GM12878 (cell line): Measurements from ENCODE around the gene RINL. TPM values are rescaled to one million over a fixed set of nuclear protein-coding genes. Genes with fewer than 3 reads are reported as not detected.

ENCODE experiments used
- DPF2 ChIP-seq: fragments of 450-650 bp; IDR thresholded peaks from 2 replicates; pipeline ENCODE4 v1.6.1; 2017; ENCODE audit warnings: mild to moderate bottlenecking
- IKZF1 ChIP-seq: fragments of 450-650 bp; conservative IDR thresholded peaks from 2 replicates; pipeline ENCODE4 v1.6.1; 2017; ENCODE audit warnings: antibody characterized with exemption, mild to moderate bottlenecking
- JUND ChIP-seq: IDR thresholded peaks from 2 replicates; pipeline ENCODE4 v1.6.1; 2012; ENCODE audit warnings: low read depth, mild to moderate bottlenecking, low read length, improper control_type of control experiment, moderate library complexity
- KLF5 ChIP-seq: fragments of 450-650 bp; IDR thresholded peaks from 2 replicates; pipeline ENCODE4 v1.6.1; 2014; ENCODE audit warnings: mild to moderate bottlenecking; ENCODE audit not compliant: partially characterized antibody
- MEF2B ChIP-seq: fragments of 450-650 bp; IDR thresholded peaks from 2 replicates; pipeline ENCODE4 v1.6.1; 2018; ENCODE audit warnings: mild to moderate bottlenecking, moderate library complexity; ENCODE audit not compliant: partially characterized antibody, poor library complexity, severe bottlenecking
- NR2F1 ChIP-seq: fragments of 450-650 bp; conservative IDR thresholded peaks from 2 replicates; pipeline ENCODE4 v1.6.1; 2017; ENCODE audit warnings: mild to moderate bottlenecking
- POLR2AphosphoS2 ChIP-seq: IDR thresholded peaks from 2 replicates; pipeline ENCODE4 v1.6.1; 2011; ENCODE audit warnings: low read depth, mild to moderate bottlenecking, low read length, improper control_type of control experiment, moderate library complexity
- SPI1 ChIP-seq: IDR thresholded peaks from 2 replicates; pipeline ENCODE4 v1.6.1; 2011; ENCODE audit warnings: low read depth, mild to moderate bottlenecking, low read length, moderate library complexity, borderline replicate concordance; ENCODE audit not compliant: insufficient read depth
- ZNF207 ChIP-seq: fragments of 450-650 bp; IDR thresholded peaks from 2 replicates; pipeline ENCODE4 v1.6.1; 2014; ENCODE audit warnings: antibody characterized with exemption, mild to moderate bottlenecking, borderline replicate concordance
- polyA plus RNA-seq, 11 experiments: library from polyadenylated mRNA; depleted of rRNA in 4 of 11; unstranded in 6 of 11; stranded (reverse) in 5 of 11; fragments of >200 nt; fragmentation: Nextera tagmentation in 4 of 11; fragmentation: Illumina TruSeq in 1 of 11; extraction: Ambion mirVana in 4 of 11; extraction: Trizol in 1 of 11; gene quantifications; 1 replicate in 1 of 11; 2 replicates in 10 of 11; pipeline versions ENCODE4 v1.2.1 to v1.2.3, GENCODE V29; 2011 to 2016; ENCODE audit warnings: inconsistent platforms in 2 of 11, missing spikeins in 2 of 11, low read depth in 1 of 11
- total RNA-seq, 4 experiments: library from RNA; depleted of rRNA in 3 of 4; stranded (reverse); fragments of >200 nt in 3 of 4; fragmentation: Illumina TruSeq in 1 of 4; extraction: Trizol in 1 of 4; gene quantifications; 2 replicates each; pipeline versions ENCODE4 v1.2.1 to v1.2.3, GENCODE V29; 2013 to 2021
- TF ChIP-seq, protein P1 (sequence below): fragments of 450-650 bp; conservative IDR thresholded peaks from 2 replicates; pipeline ENCODE4 v1.6.1; 2017; ENCODE audit warnings: mild to moderate bottlenecking, moderate library complexity
- TF ChIP-seq, protein P2 (sequence below): IDR thresholded peaks from 2 replicates; pipeline ENCODE4 v1.6.1; 2012; ENCODE audit warnings: mild to moderate bottlenecking, low read depth, low read length

Gene RINL
- total and polyA plus RNA-seq, 10 of the 15 experiments (the other 5 are each of a cell fraction or from before 2014, with no cell fraction given): 14.5 to 64.2 (median 47.6) TPM

DNA sequence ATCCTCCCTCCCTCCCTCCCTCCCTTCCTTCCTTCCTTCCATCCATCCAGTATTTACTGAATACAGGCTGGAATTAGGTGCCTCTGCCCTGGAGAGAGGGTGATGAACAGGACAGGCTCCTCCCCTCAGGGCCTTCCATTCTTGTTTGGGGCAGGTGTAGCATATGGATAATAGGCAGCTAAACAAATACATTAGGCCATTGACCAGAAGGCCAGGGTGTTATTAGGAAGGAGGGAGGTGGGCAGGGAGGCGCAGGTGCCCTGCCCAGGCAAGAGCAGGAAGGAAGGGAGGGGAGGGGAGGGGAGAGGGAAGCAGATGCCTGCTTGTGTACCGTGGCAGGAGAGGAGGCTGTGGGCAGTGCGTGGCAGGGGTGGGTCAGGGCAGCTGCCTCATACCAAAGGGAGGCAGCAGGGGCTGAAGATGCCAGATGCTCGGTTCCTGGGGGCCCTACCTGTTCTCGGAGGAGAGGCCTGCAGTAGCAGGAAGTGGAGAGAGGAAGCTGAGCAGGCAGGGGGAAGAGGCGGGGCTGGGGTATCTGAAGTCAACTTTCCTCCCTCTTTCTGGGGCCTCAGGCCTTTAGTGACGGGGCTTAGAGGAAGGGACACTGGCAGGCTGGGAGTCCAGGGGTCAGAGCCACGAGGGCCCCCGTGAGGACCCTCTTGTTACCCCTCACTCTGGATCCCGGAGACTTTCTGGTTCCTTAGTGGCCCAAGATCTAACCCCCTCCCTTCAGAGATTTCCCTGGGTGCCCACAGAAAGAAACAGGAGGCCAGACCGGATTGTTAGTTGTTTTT is at the start of gene RINL (continued):
- TF ChIP-seq, protein P1, sequence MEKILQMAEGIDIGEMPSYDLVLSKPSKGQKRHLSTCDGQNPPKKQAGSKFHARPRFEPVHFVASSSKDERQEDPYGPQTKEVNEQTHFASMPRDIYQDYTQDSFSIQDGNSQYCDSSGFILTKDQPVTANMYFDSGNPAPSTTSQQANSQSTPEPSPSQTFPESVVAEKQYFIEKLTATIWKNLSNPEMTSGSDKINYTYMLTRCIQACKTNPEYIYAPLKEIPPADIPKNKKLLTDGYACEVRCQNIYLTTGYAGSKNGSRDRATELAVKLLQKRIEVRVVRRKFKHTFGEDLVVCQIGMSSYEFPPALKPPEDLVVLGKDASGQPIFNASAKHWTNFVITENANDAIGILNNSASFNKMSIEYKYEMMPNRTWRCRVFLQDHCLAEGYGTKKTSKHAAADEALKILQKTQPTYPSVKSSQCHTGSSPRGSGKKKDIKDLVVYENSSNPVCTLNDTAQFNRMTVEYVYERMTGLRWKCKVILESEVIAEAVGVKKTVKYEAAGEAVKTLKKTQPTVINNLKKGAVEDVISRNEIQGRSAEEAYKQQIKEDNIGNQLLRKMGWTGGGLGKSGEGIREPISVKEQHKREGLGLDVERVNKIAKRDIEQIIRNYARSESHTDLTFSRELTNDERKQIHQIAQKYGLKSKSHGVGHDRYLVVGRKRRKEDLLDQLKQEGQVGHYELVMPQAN: peak; percentile 41; the same call in 1 of the 2 replicates
- TF ChIP-seq NR2F1 (0 out of 2 replicates have a peak, but pooled peaks have one; percentile 27), DPF2 (peak; percentile 25; the same call in 1 of the 2 replicates), KLF5 (no peak), ZNF207 (0 out of 2 replicates have a peak, but pooled peaks have one; percentile 24), POLR2AphosphoS2 (peak; percentile 50; the same call in 1 of the 2 replicates), JUND (no peak), IKZF1 (peak; percentile 71), MEF2B (no peak), SPI1 (peak; percentile 75; the same call in 1 of the 2 replicates)
- TF ChIP-seq, protein P2, sequence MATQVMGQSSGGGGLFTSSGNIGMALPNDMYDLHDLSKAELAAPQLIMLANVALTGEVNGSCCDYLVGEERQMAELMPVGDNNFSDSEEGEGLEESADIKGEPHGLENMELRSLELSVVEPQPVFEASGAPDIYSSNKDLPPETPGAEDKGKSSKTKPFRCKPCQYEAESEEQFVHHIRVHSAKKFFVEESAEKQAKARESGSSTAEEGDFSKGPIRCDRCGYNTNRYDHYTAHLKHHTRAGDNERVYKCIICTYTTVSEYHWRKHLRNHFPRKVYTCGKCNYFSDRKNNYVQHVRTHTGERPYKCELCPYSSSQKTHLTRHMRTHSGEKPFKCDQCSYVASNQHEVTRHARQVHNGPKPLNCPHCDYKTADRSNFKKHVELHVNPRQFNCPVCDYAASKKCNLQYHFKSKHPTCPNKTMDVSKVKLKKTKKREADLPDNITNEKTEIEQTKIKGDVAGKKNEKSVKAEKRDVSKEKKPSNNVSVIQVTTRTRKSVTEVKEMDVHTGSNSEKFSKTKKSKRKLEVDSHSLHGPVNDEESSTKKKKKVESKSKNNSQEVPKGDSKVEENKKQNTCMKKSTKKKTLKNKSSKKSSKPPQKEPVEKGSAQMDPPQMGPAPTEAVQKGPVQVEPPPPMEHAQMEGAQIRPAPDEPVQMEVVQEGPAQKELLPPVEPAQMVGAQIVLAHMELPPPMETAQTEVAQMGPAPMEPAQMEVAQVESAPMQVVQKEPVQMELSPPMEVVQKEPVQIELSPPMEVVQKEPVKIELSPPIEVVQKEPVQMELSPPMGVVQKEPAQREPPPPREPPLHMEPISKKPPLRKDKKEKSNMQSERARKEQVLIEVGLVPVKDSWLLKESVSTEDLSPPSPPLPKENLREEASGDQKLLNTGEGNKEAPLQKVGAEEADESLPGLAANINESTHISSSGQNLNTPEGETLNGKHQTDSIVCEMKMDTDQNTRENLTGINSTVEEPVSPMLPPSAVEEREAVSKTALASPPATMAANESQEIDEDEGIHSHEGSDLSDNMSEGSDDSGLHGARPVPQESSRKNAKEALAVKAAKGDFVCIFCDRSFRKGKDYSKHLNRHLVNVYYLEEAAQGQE: no peak
